ENCODE measurements around the gene CHST4.
"Not testable (repeated sequence)": the region's sequence is repeated elsewhere in the genome, so short reads cannot be mapped to it uniquely, and the experiment has no call there.

Gene CHST4

DNA sequence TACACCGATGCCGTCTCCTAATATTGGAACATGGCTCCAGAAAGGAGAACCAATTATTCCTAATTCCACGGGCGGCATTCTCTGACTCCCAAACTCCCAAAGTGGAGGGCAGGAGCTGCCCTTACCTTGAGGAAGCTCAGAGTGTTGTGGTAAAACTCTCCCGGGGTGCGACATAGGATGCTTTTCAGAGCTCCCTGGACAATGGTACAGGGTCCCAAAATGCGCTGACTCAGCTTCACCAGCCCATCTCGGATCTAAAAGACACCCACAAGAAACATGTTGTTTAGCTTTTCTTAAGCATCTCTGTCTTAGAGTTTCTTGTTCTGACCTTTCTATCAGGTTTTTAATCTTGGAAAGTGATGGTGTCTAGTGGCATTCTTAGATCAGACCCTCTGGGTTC lies 43.9 kb downstream of the CHST4 start:
- DNase-seq (ENCODE audit: low spot score): no peak

GRCh38 chr16:71572497-71573116 lies 46.4 kb downstream of the CHST4 start:
- no peak for DNase-seq (ENCODE audit: low spot score)

GRCh38 chr16:71573387-71574094 lies 47.3 kb downstream of the CHST4 start:
- DNase-seq (ENCODE audit: low spot score): no peak

GRCh38 chr16:71574702-71575101 lies 48.5 kb downstream of the CHST4 start:
- DNase-seq (ENCODE audit: low spot score): no peak

DNA sequence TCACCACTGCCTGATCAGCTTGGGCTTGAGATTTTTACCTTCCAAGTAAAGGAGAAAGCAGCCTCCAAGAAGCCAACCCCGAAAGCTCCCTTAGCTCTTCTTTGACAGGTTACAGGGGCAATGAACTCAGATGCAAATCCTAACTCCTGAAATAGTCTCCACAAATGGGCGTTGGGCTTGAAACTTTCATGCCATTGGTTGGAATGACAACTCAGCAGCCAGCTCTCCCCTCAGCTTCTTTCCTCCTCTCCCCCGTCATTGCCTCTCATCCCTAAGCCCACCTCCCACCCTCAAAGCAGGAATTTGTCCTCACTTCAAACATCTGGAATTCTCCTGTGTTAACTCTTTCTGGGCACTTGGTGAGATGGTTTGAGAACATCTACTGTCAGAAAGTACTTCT lies 50.7 kb downstream of the CHST4 start, which contains the start of gene TAT:
TSS of gene TAT (minus strand) at position 122 of the 400 bp plus-strand sequence. CDS start 677 bp downstream, outside the sequence.
- DNase-seq (ENCODE audit: low spot score): no peak

DNA sequence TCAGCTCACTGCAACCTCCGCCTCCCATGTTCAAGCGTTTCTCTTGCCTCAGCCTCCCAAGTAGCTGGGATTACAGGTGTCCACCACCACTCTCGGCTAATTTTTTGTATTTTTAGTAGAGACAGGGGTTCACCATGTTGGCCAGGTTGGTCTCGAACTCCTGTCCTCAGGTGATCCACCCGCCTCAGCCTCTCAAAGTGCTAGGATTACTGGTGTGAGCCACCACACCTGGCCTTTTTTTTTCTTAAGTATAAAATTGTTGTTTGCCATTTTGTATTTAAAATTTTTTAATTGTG lies 56.3 kb downstream of the CHST4 start:
- DNase-seq (ENCODE audit: low spot score): not testable (repeated sequence)

DNA sequence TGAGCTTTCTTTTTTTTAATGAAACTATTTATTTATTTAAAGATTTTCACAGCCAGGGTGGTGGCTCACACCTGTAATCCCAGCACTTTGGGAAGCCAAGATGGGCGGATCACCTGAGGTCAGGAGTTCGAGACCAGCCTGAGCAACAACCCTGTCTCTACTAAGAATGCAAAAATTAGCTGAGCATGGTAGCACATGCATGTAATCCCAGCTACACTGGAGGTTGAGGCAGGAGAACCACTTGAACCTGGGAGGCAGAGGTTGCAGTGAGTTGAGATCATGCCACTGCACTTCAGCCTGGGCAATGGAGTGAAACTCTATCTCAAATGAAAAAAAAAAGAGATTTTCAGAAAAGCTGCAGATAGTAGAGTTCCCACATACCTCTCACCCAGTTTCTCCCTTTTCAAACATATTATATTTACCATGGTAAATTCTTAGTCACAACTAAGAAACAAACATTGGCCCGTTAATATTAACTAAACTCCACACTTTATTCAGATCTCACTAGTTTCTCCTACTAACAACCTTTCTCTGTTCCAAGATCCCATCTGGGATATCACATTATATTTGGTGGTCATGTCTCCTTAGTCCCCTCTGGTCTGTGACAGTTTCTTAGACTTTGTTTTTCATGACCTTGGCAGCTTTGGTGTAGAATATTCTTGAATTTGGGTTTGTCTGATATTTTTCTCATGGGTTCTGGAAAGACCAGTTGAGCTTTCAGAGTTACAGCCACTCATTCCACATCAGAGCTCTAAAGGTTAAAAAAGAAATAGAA lies 58.5 kb downstream of the CHST4 start:
- no peak for DNase-seq (ENCODE audit: low spot score)

GRCh38 chr16:71585318-71585703 lies 59.1 kb downstream of the CHST4 start:
- DNase-seq (ENCODE audit: low spot score): no peak

Measured in NAMALWA (cell line).